Fibroblast of skin of right quadriceps (primary cell): ENCODE results near the gene SAPCD2.
"Not testable (repeated sequence)": the region's sequence is repeated elsewhere in the genome, so short reads cannot be mapped to it uniquely, and the experiment has no call there.

Source experiments
- DNase-seq: peaks from one replicate; pipeline ENCODE4 v3.0.0-alpha.2; 2013

Gene SAPCD2

DNA sequence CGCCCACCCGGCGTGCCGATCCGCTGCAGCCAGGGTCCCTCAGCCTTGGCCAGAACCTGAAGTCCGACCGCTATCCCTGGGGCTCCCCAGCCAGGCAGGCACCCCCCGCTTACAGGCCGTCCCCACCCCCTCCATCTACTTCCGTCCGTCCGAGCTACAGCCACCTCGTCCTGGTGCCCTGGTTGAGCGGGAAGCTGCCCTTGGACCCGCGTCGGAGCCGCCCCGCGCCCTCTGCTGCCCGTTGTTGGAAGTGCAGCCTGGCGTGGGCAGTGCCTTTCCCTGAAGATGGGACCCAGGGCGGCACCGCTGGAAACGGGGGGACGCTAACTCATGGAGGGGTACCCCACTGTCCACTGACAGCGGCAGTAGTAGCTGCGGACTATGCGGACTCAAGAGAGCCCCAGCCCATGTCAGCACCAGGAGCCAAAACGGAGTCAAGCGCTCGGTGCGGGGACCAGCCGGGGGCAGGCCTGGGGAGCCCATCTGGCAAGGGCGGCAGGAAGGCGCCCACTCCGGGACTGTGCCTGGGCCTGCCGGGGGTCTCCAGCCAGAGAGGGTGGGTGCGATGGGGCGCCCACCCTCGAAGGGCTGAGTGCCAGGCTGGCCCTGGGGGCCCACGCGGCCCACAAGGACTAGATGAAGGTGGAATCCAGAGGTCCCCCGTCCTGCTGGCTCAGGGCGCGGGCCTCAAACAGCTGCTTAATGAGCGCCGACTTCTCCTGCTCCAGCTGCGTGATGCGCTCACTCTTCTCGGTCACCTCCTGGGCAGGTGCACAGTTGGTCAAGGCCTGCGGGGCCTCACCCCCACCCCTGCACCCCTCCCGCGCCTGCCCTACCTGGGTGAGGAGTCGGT lies 6.1 kb downstream of the SAPCD2 start:
- no peak for DNase-seq

DNA sequence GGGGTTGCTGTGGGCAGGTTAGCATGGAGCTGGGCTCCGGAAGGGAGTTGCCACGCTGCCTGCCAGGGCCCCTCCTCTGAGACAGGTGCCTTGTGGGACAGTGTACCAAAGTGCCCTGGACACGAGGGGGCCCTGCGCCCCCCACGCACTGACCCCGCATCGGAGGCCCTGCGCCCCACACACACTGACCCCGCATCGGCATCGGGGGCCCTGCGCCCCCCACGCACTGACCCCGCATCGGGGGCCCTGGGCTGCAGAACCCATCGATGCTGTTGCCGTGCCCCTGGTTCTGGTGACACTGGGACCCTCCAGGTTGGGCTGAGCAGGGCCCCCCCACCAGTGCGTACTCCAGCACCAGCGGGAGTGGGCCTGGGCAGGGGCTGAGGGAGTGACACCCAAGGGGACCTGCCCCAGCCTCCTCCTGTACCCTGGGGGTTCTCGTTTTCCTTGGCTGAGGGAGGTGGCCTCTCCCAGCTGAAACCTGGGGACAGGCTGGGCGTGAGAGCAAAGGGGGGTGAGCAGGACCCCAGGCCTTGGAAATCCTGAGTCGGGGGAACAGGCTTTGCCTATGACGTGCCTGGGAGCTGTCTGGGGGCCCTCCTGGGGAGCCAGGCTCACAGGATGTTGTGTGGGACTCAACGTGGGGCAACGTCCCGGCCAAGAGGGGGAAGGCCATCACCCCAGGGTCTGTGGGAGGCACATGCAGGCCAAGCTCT lies 6.9 kb downstream of the SAPCD2 start:
- no peak for DNase-seq

DNA sequence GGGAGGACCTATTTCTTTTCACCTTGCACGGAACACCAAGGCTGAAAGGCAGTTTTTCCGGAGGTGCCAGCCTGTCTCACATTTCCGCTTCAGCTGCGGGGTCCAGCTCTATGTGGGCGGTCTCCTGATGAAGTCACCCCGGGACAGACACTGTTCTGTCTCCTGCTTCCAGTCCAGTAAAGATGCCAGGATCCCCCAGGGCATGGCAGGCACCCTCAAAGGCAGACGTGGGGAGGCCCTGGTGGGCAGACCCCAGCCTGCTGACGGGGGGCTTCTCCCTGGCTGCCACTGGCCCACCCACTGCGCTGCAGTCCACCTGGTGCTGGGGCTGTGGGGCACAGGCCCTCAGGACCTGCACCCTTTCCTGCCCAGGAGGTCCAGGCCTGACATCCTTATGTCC lies 7.6 kb downstream of the SAPCD2 start:
- not testable (repeated sequence) for DNase-seq

DNA sequence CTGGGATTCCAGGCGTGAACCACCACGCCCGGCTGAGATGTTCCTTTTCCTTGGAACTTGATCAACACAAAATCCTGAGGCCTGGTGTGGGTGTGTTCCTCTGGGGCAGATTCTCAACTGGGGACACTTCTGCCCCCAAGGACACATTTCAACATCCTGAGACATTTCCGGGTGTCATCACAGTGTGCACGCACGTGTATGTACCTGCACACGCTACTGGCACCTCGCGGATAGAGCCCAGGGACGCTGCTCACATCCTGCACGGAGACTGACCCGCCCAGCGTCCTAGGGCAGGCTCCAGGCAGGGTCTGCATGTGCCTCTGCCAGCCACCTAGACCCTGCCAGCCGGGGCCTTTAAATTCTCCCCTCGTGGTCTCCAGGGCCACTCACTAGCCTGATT lies 8.0 kb downstream of the SAPCD2 start:
- no peak for DNase-seq

DNA sequence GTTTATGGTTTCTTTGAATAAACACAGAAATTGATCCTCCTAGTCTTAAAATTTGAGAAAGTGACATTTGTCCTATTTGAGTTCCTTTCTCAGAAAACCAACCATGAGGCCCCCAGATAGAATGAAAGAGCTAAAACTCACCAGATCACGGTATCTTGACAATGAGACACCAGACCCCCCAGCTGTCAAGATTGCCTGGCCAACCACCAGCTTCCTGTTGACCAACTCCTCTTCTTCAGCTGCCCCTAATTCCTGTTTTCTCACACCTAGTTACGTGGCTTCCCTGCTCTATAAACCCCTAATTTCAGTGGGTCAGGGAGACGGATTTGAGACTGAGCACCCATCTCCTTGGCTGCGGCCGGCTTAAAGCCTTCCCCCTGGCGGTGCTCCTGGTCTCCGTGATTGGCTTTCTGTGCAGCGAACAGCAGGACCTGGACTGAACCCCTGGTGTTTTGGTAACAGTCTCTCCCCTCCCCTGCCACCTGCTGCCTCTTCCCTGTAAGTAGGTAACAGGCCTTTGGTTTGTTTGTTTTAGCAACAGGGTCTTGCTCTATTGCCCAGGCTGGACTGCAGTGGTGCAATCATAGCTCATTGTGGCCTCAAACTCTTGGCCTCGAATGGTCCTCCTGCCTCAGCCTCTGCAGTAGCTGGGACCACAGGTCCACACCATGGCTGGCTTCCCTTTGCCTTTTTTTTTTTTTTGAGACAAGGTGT lies 11.7 kb downstream of the SAPCD2 start:
- no peak for DNase-seq

DNA sequence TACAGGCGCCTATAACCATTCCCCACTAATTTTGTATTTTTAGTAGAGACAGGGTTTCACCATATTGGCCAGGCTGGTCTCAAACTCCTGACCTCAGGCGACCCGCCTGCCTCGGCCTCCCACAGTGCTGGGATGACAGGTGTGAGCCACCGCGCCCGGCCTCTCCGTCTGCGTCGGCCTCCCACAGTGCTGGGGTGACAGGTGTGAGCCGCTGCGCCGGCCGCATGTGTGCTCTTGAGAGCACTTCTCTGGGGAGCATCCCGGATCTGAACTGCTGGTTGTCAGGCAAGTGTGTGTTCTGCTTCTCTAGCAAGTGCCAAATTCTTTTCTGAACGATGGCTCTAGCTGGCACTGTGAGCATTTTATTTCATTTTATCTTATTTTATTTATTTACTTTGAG lies 12.8 kb downstream of the SAPCD2 start:
- no peak for DNase-seq

DNA sequence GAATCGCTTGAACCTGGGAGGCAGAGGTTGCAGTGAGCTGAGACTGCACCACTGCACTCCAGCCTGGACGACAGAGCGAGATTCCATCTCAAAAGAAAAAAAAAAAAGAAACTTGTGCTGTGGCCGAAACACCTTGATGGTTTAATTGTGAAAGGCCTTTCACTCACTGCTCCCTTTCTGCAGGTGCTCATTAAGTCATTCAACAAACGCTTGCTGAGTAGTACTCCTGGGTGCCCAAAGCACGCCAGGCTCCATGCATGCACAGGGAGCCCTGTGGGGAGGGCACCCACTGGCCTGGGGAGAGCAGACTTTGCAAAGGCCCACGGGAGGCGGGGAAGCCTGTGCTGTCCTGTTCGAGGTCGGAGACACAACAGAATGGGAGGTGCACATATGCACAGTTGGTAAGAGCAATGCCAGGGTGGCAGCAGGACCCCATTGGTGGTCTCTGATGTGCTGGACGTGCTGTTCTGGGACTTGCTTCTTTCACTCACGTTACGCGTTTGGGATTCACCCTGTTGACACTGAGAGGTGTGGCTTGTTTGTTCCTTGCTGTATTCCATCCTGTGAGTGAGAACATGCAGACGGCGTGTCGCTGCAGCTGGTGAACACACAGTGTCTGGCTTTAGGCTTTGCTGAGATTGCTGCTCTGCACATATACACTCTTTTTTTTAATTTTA lies 13.5 kb downstream of the SAPCD2 start:
- DNase-seq: no peak

DNA sequence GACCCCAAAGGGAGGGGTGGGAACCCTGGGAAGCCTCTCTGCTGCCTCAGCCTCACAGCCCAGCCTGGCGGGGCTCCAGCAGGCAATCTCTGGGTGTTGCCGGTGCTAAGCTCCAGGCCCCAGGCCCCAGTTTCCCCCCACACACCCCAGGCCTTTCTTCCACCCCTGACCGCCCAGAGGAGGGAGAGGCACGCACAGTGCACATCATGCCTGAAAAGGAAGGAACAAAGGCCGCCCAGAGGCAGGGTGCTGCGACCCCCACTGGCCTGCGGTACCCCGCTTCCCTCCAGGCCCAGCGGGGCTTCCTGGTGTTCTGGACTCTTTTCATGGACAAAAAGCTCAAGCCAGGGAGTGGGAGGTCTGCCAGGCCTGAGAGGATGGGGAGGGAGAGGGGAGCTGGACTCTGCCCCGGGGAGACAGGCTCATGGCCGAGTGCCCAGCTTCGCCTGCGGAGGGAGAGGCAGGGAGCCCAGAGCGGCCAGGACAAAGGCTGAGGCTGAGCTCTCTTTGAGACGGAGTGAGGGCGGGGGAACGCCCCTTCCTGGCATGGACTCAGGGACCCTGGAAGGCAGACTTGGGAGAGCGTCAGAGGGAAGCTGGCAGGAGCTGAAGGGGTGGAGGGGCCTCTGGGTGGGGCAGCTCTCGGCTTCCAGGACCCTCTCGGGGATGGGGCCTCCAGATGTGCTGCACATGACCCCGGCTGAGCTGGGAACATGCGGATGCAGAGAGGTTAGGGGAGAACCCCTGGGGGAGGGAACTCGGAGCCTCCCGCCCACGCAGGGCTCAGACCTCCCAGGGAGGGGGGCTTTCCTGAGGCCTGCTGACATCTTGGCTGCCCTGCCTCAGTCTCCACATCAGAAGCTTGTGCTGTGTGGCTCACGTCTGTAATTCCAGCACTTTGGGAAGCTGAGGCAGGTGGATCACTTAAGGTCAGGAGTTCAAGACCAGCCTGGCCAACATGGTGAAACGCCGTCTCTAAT lies 14.7 kb downstream of the SAPCD2 start:
- peak; percentile 43 for DNase-seq

DNA sequence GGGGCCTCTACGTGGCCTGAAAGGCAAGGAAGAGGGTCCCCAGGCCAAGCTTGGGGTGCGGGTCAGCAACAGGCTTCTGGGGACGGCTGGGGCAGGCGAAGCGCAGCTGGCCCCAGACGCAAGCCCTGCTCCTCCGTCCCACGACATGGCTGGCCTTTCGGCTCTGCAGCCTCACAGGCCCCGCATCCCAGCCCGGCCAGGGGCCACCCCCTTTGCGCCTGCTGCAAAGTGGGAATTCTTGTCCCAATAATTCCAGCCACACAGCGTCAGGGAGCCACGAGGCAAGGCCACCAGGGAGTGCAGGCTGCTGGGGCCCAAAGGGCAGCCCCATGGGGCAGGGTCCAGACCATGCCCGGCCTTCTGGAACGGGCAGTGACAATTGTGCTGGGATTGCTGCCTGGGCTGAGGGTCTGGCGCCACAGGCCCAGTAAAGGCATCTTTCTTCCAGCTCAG lies 15.4 kb downstream of the SAPCD2 start:
- DNase-seq: no peak

DNA sequence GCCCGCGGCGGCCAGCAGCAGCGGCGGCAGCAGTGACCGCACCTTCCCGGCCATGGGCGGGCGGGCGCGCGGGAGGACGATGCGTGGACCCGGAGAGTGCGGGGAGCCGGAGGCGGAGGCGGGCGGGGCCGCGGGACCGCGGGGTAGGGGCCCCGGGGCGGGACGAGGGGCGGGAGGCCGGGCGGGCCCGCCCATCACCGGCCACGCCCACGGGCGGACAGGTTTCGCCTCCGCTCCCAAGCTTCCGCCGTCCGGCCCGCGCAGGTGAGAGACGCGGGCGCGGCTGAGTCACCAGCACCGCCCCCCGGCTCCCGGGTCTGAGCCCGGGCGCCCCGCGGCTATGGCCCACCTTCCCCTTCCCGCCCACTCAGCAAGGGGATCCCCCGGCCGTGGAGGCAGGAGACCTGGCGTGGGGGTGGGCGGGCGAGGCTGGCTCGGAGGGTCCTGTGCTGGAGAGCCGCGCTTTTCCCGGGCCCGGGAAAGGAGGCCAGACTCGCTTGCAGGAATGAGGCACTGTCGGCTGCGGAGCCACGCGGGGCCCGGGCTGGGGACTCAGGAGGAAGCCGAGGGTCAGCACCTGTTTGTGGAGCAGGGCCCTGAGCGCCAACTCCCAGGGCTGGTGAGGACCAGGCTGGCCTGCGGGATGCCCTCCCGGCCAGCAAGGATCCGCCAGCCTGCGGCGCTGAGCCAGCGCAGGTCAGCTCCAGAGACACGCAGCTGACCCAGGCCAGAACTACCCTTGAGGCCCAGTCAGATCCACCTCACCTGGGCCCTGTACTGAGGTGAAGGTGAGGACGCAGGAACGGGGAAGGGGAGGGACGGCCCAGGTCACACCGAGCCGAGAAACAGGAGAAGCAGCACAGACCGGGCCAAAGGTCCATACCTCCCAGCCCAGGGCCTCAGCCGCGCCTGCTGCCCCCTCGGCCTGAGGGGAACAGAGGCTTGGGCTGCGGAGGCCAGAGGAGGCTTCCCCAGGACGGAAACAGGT lies 16.1 kb downstream of the SAPCD2 start, which contains the start of gene ENTPD2:
TSS of gene ENTPD2 (minus strand) at position 118 of the 988 bp plus-strand sequence. CDS start at position 54, 64 bp downstream.
- DNase-seq: no peak

DNA sequence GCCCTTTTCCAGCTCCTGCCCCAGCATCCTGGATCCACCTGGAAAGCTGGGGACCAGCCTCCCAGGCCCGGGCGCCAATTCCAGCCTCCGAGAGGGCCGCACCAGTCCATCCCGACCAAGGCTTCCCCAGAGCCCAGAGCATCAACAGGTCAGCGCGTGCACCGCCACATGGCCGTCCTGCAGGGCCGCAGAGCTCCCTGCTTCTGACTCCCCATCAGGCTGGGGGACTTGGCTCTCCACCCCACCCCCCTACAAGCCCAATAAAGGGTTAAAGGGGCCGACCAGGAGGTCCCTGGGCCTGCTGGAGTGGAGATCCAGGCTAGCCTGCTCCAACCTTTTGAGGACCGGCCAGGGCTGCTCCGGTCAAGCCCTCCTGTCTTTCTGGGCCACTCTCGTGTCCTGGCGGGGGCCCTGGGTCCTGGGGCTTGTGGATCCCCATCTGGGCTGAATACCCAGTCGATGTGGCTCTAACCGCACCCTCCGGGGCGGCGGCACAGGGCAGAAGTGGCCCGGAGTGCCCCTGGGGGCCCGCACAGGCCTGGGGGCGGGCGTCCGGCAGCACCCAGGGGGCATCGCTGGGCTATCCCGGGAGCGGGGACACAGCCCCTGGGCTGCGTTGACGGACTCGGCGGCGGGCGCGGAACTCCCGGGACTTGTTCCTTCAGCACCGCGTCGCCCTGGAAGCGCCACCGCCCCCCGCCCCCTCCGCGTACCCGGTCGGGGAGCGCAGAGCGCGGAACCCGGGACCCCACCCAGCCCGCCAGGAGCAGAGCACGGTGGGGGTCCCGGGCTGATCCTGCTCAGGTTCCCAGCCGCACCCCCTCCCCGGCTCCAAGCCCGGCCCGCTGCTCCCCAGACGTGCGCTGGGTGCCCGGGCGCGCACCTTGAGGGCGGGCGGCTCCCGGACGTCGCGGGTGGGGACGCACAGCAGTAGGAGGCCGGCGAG lies 17.1 kb downstream of the SAPCD2 start:
- DNase-seq: no peak

DNA sequence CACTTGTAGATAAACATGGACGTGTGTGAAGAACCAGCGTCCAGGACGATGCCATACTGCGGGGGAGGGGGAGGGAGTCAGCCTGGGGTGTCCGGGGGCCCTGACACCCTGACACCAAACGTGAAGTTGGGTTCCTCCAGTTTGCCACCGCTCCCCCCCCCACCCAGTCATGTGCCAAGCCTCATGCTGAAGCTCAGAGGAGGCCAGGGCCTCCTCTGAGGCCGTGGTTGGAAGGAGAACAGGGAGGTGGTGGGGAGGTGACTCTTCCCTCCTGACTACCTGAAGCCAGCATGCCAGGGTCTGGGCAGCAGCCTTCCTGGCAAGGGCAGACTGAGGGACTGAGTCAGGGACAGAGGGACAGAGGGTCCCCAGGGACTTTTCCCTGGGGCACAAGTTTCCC lies 18.1 kb downstream of the SAPCD2 start:
- no peak for DNase-seq

DNA sequence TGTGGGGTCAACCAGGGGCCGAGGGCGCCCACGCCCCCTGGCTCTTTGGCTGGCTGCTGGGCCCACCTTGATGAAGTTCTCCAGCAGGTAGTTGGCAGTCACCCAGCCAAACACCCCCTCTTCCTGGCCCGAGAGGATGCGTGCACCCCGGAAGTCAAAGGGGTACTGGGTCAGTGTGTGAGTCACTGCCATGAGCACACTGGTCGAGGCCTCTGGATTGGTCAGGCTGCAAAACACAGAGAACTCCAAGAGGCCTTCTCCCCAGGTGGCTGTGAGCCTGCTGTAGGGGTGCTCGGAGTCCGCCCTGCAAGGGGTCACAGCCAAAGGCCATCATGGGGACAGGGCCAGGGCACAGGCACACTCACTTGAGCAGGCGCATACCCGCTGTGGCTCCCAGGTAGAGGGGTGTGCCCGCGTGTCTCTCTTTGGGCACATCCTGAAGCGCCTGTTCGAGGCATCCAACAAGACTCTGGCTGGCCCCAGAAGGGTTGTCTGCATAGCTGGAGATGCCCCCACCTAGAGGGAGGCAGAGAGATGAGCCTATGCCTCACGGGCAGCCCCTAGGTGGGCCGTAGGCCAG lies 19.1 kb downstream of the SAPCD2 start:
- DNase-seq: no peak

DNA sequence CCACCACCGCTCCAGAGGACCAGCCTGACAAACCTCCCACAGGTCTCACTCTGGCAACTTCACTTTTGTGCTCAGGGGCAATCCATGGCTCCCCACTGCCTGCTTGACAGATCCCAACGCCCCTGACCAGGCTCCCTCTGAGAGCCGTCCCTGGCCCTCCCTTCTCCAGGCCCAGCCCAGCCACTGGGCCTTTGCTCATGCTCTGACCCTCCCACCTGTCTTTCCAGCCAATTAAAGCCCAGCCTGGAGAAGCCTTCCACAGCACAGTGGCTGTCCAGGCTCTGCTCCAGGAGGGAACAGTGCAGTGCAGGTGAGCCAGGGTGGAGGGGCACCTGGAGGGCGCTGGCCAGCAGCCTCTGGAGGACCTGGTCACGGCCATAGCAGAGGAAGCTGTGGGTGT lies 19.8 kb downstream of the SAPCD2 start:
- no peak for DNase-seq

DNA sequence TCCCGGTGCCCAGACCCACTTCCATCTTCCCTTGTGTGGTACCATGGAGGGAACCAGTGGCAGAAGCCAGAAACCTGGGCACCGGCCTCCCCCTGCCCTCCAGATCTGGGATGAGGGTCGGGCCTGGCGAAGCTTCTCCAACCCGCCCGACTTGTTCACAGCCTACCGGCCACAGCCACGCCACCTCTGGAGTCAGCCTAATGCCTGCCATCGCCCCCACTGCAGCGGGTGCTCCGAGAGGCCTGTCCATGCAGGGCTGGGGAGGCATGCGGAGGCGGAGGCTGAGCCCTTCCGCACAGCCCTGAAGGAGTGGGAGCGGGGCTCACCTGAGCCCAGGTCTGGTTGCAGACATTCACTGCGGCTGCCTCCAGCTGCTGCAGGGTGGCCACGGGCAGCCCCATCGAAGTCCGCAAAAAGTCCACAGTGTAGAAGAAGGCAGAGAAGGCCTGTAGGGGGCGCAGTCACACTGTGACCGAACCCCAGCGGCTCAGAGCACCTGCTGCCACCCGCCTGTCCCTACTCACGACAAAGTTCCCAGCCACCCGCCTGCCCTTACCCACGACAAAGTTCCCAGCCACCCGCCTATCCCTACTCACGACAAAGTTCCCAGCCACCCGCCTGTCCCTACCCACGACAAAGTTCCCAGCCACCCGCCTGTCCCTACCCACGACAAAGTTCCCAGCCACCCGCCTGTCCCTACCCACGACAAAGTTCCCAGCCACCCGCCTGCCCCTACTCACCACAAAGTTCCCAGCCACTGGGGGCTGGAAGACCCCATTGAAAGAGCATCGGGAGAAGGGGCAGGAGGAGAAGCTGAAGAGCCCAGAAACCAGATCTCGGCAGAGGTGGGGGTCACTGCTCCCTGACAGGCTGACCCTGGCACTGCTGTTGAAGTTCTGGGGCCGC lies 20.6 kb downstream of the SAPCD2 start:
- DNase-seq: no peak

DNA sequence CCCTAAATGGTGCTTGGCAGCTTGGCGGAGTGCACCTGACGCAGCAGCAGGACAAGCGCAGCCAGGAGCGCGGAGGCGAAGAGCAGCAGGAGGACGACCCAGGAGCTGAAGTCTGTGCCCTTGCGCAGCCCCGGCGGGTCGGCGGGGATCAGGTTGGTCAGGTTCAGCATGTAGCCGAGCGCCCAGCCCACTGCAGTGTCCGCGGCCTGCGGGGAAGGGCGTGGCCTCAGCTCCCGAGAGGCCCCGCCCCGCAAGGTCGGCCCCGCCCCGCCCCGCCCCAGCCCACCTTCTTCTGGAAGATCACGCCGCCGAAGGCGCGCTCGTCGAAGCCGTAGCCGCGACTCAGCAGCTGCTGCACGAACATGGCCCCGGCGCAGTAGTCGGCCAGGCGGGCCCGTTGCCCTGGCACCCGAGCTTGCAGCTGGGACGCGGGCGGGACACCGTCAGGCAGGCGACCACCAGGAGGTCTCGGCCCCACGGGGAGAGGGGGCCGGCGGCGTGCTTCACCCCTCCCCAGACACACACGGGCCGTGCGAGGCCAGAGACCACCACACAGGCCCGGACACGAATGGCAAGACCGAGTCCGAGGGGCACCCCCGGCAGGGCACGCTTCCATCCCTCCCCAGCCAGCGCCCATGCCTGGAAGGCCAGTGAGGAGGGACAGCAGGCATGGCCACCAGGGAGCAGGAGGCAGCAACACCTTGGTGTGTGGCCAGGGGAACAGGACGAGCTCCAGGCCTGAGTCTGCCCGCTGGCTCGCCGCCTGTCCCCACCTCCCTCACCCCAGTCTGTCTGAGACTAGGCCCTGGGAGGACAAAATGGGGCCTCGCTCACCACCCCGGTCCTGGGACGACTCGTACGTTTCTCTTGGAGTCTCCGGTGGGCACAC lies 21.5 kb downstream of the SAPCD2 start:
- DNase-seq: no peak
